Gastroesophageal sphincter (tissue), 4 donors: Measurements from ENCODE around the gene MUC20. TPM values are rescaled to one million over a fixed set of nuclear protein-coding genes. Genes with fewer than 3 reads are reported as not detected.
"Not testable (repeated sequence)": the region's sequence is repeated elsewhere in the genome, so short reads cannot be mapped to it uniquely, and the experiment has no call there.

ENCODE experiments used
- ATAC-seq: fragments of 150-250 bp; one replicate; pipeline ENCODE4 v1.9.1; 2016; ENCODE audit warnings: mild to moderate bottlenecking, moderate library complexity
- H3K27ac ChIP-seq, 4 donors: fragments of 200-600 bp; sonication (generic) in 3 of 4; 1 replicate in 3 of 4; 2 replicates in 1 of 4; pipeline ENCODE4 v1.5.1; 2016 to 2019
- H3K27me3 ChIP-seq: fragments of 200-600 bp; sonication (generic); one replicate; pipeline ENCODE4 v1.5.1; 2019
- H3K36me3 ChIP-seq, 2 donors: fragments of 200-600 bp; sonication (generic); one replicate each; pipeline ENCODE4 v1.5.1; 2019; ENCODE audit warnings: control low read depth in 1 of 2
- H3K4me1 ChIP-seq, 3 donors: fragments of 200-600 bp; sonication (generic); 1 replicate in 2 of 3; 2 replicates in 1 of 3; pipeline ENCODE4 v1.5.1; 2016 to 2019; ENCODE audit warnings: control low read depth in 2 of 3
- H3K4me3 ChIP-seq, 2 donors: fragments of 200-600 bp; sonication (generic); one replicate each; pipeline ENCODE4 v1.5.1; 2019; ENCODE audit warnings: mild to moderate bottlenecking in 1 of 2, moderate library complexity in 1 of 2
- H3K9me3 ChIP-seq, 3 donors: fragments of 200-600 bp; sonication (generic); one replicate each; pipeline ENCODE4 v1.5.1; 2017 to 2019; ENCODE audit warnings: control low read depth in 2 of 3
- CTCF ChIP-seq, 4 experiments: fragments of 200-600 bp in 2 of 4; fragments of 450-650 bp in 2 of 4; sonication (generic) in 1 of 4; IDR thresholded peaks; one replicate each; pipeline ENCODE4 v1.5.1; 2017 to 2019; ENCODE audit warnings: antibody characterized with exemption in 4 of 4, mild to moderate bottlenecking in 2 of 4, moderate library complexity in 2 of 4
- EP300 ChIP-seq: sonication (generic); formaldehyde crosslinking; IDR thresholded peaks from one replicate; pipeline ENCODE4 v1.6.1; 2017; ENCODE audit warnings: antibody characterized with exemption, mild to moderate bottlenecking
- POLR2A ChIP-seq, 2 donors: fragments of 450-650 bp; IDR thresholded peaks; one replicate each; pipeline ENCODE4 v1.6.1; 2017; ENCODE audit warnings: antibody characterized with exemption in 2 of 2, mild to moderate bottlenecking in 2 of 2, moderate library complexity in 1 of 2
- POLR2AphosphoS5 ChIP-seq: sonication (generic); formaldehyde crosslinking; IDR thresholded peaks from one replicate; pipeline ENCODE4 v1.6.1; 2017; ENCODE audit warnings: antibody characterized with exemption
- WGBS, 2 donors: methylation state at CpG; one replicate each; pipeline ENCODE4 v1.1.5; 2018; ENCODE audit warnings: low coverage in 1 of 2; 5-methylcytosine and 5-hydroxymethylcytosine counted together
- total RNA-seq, 4 donors: library from RNA; depleted of rRNA; stranded (reverse); fragments of >200 nt; gene quantifications; one replicate each; pipeline ENCODE4 v1.1.0, GENCODE V29; 2016

MUC20 gene
- total RNA-seq, 4 donors from 2014 or later: 2.0 to 7.7 (median 4.8) TPM

DNA sequence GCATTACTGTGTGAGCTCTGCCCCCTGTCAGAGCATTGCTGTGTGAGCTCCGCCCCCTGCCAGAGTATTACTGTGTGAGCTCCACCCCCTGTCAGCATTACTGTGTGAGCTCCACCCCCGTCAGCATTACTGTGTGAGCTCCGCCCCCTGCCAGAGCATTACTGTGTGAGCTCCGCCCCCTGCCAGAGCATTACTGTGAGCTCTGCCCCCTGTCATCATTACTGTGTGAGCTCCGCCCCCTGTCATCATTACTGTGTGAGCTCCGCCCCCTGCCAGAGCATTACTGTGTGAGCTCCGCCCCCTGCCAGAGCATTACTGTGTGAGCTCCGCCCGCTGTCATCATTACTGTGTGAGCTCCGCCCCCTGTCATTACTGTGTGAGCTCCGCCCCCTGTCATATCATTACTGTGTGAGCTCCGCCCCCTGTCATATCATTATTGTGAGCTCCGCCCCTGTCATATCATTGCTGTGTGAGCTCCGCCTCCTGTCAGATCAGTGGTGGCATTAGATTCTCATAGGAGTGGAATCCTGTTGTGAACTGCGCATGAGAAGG lies 33.5 kb upstream of the MUC20 start:
- peaks cover 0 to 75% of the 10 kb centered on the region in 2 donors for H3K36me3 ChIP-seq

GRCh38 chr3:195688471-195689183 lies 32.2 kb upstream of the MUC20 start:
- ATAC-seq: peak; percentile 83
- H3K27me3 ChIP-seq, H3K4me3 ChIP-seq, H3K9me3 ChIP-seq: not testable (repeated sequence)
- 8 to 50% methylated on average over 1 to 4 of the region's 14 CpGs for WGBS, 2 donors
- peaks cover 0 to 26% (median 3%) of the 10 kb centered on the region in 3 donors for H3K4me1 ChIP-seq
- peaks cover 0 to 75% of the 10 kb centered on the region in 2 donors for H3K36me3 ChIP-seq
- peak overlapping the region; percentile 53 to 73 (median 64) for H3K27ac ChIP-seq
- peak; percentile 36 for TF ChIP-seq POLR2AphosphoS5

More for the DNA sequence above, 33.5 kb upstream of the MUC20 start:
- H3K27me3 ChIP-seq, H3K4me3 ChIP-seq, H3K9me3 ChIP-seq, ATAC-seq: not testable (repeated sequence)
- WGBS, 2 donors: 72 to 75% methylated on average over 1 to 2 of the region's 15 CpGs
- Histone ChIP-seq H3K4me1 (peaks cover 0 to 26% (median 3%) of the 10 kb centered on the region in 3 donors), H3K27ac (peak overlapping the region in 3 of 4 donors; percentile 73 to 75 (median 74))

- not testable (repeated sequence) for H3K4me3 ChIP-seq, H3K27me3 ChIP-seq, H3K9me3 ChIP-seq
- ATAC-seq: peak; percentile 37
- peaks cover 0 to 75% of the 10 kb centered on the region in 2 donors for H3K36me3 ChIP-seq
- H3K4me1 ChIP-seq: peaks cover 0 to 26% (median 3%) of the 10 kb centered on the region in 3 donors
- peak overlapping the region; percentile 53 to 71 (median 64) for H3K27ac ChIP-seq
- WGBS, 2 donors: 44 to 53% methylated on average over 8 to 9 of the region's 21 CpGs
Observed at GRCh38 chr3:195689184-195690070, 31.4 kb upstream of the MUC20 start.

DNA sequence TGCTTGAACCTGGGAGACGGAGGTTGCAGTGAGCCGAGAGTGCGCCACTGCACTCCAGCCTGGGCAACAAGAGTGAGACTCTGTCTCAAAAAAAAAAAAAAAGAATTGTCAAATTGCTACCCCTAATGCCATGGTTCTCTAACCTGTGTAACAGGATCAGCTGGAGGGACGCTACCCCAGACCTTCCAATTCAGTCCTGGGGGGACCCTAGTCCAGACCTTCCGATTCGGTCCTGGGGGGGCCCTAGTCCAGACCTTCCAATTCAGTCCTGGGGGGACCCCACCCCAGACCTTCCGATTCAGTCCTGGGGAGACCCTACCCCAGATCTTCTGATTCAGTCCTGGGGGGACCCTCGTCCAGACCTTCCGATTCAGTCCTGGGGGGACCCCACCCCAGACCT lies 29.8 kb upstream of the MUC20 start:
- no peak for ATAC-seq
- peaks cover 0 to 26% (median 3%) of the 10 kb centered on the region in 3 donors for H3K4me1 ChIP-seq
- no peak overlapping the region for H3K27ac ChIP-seq
- H3K9me3 ChIP-seq: no peaks in the 10 kb centered on the region
- H3K36me3 ChIP-seq: peaks cover 0 to 77% of the 10 kb centered on the region in 2 donors
- H3K27me3 ChIP-seq: no peaks in the 10 kb centered on the region
- TF ChIP-seq POLR2A (IDR thresholded peaks at IDR 0.05): no peak
- TF ChIP-seq CTCF (IDR thresholded peaks at IDR 0.05): no peak
- TF ChIP-seq POLR2AphosphoS5: no peak
- no peak for TF ChIP-seq EP300
- H3K4me3 ChIP-seq: no peak overlapping the region
- 98 to 100% methylated on average over 1 to 8 of the region's 9 CpGs for WGBS, 2 donors

DNA sequence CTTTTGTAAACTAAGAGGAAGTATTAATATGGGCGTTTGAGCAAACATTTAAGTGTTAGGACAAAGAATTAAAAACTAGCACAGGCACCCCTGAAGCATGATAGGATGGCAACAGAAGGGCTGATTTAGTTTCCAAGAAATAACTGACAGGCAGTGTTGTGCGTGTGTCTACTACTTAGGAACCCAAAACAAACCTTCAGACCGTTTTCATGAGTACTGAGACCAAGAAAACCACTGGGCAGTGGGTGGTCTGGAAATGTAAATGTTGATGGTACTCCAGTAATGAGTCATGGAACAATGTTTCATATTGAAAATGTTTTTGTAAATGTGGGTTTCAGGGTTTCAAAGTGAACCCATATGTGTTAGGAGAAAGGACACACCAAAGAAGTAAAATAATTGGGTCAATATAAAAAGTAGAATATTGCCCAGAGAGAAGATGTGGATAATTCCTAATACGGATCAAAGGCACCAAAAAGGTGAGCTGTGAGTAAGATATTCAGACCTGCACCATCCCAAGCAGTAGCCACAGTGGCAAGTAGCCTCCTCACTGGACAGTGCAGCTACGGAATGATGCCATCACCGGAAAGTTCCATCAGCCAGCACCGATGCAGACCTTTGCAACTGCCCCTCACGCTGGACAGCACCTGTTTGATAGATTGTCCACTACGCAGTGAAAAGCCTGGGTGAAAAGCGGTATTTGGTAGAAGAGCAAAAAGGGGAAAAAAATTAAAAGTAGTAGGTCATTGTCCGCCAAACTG lies 29.0 kb upstream of the MUC20 start:
- not testable (repeated sequence) for H3K27me3 ChIP-seq, H3K27ac ChIP-seq, H3K9me3 ChIP-seq, ATAC-seq, H3K4me3 ChIP-seq
- peaks cover 0 to 77% of the 10 kb centered on the region in 2 donors for H3K36me3 ChIP-seq
- 92 to 100% methylated on average over 1 to 8 of the region's 11 CpGs for WGBS, 2 donors
- H3K4me1 ChIP-seq: peaks cover 0 to 22% (median 3%) of the 10 kb centered on the region in 3 donors

- peaks cover 0 to 83% of the 10 kb centered on the region in 2 donors for H3K36me3 ChIP-seq
- no peaks in the 10 kb centered on the region for H3K27me3 ChIP-seq
- no peak overlapping the region for H3K27ac ChIP-seq
- peaks cover 0 to 20% (median 3%) of the 10 kb centered on the region in 3 donors for H3K4me1 ChIP-seq
- H3K4me3 ChIP-seq: no peak overlapping the region
- no peak for ATAC-seq
- H3K9me3 ChIP-seq: no peaks in the 10 kb centered on the region
- 69 to 81% methylated on average over 4 to 5 of the region's 5 CpGs for WGBS, 2 donors
- TF ChIP-seq POLR2AphosphoS5 (no peak), CTCF (IDR thresholded peaks at IDR 0.05) (no peak), EP300 (no peak)
Observed at GRCh38 chr3:195692354-195692685, 28.5 kb upstream of the MUC20 start.
